ENCODE measurements around the gene NPS. TPM values are rescaled to one million over a fixed set of nuclear protein-coding genes. Genes with fewer than 3 reads are reported as not detected.

Gene NPS
- total RNA-seq, 2 donors from 2014 or later: not detected

DNA sequence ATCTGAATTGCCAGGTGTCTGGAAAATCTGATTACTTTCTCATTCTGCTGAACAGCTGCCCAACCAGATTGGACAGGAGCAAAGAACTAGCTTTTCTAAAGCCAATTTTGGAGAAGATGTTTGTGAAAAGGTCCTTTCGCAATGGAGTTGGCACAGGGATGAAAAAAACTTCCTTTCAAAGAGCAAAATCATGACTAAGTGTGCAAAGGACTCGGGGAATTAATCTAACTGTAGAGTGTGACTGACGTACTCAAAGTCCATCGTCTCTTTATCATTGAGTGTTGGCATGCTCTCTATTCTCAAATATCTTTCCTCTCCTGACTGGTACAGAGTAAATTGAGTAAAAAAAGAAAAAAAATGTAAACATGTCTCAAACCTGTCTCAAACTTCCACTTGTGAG is 3.3 kb downstream of the NPS start:
- H3K9ac ChIP-seq (ENCODE audit: low read depth in 2 of 2, low read length in 2 of 2): no peak overlapping the region
- H3K4me1 ChIP-seq: no peaks in the 10 kb centered on the region
- H3K36me3 ChIP-seq: no peaks in the 10 kb centered on the region
- intact Hi-C loops (cut with DNase I): no loop called here
- TF ChIP-seq, protein P1, sequence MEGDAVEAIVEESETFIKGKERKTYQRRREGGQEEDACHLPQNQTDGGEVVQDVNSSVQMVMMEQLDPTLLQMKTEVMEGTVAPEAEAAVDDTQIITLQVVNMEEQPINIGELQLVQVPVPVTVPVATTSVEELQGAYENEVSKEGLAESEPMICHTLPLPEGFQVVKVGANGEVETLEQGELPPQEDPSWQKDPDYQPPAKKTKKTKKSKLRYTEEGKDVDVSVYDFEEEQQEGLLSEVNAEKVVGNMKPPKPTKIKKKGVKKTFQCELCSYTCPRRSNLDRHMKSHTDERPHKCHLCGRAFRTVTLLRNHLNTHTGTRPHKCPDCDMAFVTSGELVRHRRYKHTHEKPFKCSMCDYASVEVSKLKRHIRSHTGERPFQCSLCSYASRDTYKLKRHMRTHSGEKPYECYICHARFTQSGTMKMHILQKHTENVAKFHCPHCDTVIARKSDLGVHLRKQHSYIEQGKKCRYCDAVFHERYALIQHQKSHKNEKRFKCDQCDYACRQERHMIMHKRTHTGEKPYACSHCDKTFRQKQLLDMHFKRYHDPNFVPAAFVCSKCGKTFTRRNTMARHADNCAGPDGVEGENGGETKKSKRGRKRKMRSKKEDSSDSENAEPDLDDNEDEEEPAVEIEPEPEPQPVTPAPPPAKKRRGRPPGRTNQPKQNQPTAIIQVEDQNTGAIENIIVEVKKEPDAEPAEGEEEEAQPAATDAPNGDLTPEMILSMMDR (IDR thresholded peaks at IDR 0.05): no peak
- H3K4me3 ChIP-seq: no peak overlapping the region
- no peaks in the 10 kb centered on the region for H3K27me3 ChIP-seq
- no peak for DNase-seq
- H3K9me3 ChIP-seq: no peaks in the 10 kb centered on the region
- H3K27ac ChIP-seq: no peak overlapping the region

DNA sequence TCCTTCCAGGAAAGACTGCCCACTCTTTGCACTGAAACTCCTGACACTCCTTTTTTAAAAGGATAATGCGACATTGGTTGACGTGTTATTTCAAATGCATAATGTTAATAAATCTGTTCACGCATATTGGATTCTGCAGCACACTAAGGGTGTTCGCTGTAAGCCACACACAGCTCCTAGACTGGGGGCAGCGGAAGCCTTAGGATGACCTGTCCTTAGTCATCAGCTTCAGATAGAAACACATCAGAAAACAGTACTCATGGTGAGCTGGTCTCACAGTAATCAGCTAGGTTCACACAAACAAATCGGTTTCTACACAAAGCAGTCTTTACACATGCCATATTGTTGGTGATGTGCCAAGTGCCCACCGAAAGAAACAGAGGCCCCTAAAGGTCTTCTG is 4.3 kb downstream of the NPS start:
- Histone ChIP-seq H3K9me3 (no peaks in the 10 kb centered on the region), H3K36me3 (no peaks in the 10 kb centered on the region), H3K9ac (ENCODE audit: low read depth in 2 of 2, low read length in 2 of 2) (no peak overlapping the region), H3K27me3 (no peaks in the 10 kb centered on the region), H3K27ac (no peak overlapping the region), H3K4me1 (no peaks in the 10 kb centered on the region), H3K4me3 (no peak overlapping the region)
- TF ChIP-seq, protein P1 (IDR thresholded peaks at IDR 0.05): no peak
- DNase-seq: no peak
- intact Hi-C loops (cut with DNase I): no loop called here

DNA sequence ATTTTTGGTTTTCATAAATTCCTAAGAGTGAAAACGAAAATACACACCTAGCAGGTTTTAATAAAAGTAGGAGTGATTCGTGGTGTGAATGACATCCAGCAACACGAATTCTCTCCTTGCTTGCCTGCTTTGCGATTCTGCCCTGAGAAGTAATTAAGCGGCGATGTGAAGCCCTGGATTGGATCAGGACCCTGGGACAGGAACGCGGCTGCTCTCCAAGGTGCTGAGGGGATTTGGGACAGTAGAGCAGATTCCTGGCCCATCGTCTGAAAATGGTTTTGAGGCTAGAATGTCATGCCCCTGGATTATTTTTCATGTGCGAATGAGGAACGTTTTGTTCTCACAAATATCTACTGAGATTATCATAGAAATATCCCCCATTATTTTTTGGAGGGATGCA is 7.8 kb downstream of the NPS start:
- Histone ChIP-seq H3K27me3 (no peaks in the 10 kb centered on the region), H3K4me1 (no peaks in the 10 kb centered on the region), H3K27ac (no peak overlapping the region), H3K36me3 (no peaks in the 10 kb centered on the region), H3K4me3 (no peak overlapping the region), H3K9ac (ENCODE audit: low read depth in 2 of 2, low read length in 2 of 2) (no peak overlapping the region), H3K9me3 (no peaks in the 10 kb centered on the region)
- TF ChIP-seq, protein P1 (IDR thresholded peaks at IDR 0.05): no peak
- DNase-seq: no peak
- intact Hi-C loops (cut with DNase I): no loop called here

DNA sequence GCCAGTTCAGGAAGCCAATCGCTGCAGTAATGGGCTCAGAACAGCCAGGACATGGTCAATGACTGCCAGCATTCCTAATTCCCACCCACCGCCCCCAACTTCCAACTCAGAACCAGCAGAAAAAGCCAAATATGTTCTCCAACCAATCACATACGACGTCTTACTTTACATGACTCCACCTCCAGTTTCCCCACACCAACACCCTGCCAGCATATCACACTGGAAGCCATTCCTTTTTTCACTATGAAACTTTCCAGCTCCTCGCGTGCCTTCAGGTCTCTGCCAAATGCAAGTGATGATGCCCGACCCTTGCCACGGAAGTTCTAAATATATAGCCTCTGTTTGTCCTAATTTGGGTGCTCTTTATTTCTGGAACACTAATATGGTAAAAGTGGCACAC is 12.5 kb downstream of the NPS start:
- TF ChIP-seq, protein P1 (IDR thresholded peaks at IDR 0.05): no peak
- Histone ChIP-seq H3K27ac (no peak overlapping the region), H3K9ac (ENCODE audit: low read depth in 2 of 2, low read length in 2 of 2) (no peak overlapping the region), H3K4me3 (no peak overlapping the region), H3K27me3 (no peaks in the 10 kb centered on the region), H3K36me3 (no peaks in the 10 kb centered on the region), H3K4me1 (no peaks in the 10 kb centered on the region), H3K9me3 (no peaks in the 10 kb centered on the region)
- intact Hi-C loops (cut with DNase I): loop anchor here (5.0 kb wide), 1 partner anchor 291 kb away; no protein-coding TSS in a partner anchor
- no peak for DNase-seq

GRCh38 chr10:127563718-127564553 is 14.8 kb downstream of the NPS start:
- intact Hi-C loops (cut with DNase I): loop anchor here (5.0 kb wide), 1 partner anchor 288 kb away; no protein-coding TSS in a partner anchor
- DNase-seq: peak; percentile 42
- Histone ChIP-seq H3K36me3 (no peaks in the 10 kb centered on the region), H3K27ac (no peak overlapping the region), H3K9me3 (no peaks in the 10 kb centered on the region), H3K4me1 (no peaks in the 10 kb centered on the region), H3K4me3 (no peak overlapping the region), H3K27me3 (no peaks in the 10 kb centered on the region), H3K9ac (ENCODE audit: low read depth in 2 of 2, low read length in 2 of 2) (no peak overlapping the region)
- TF ChIP-seq, protein P1 (IDR thresholded peaks at IDR 0.05): peak; percentile 67

Data from colonic mucosa (tissue), 4 donors.